ENCODE measurements around the gene DTX3L. TPM values are rescaled to one million over a fixed set of nuclear protein-coding genes. Genes with fewer than 3 reads are reported as not detected.

The DTX3L gene
- total RNA-seq (2022; extraction: Qiagen RNA extraction; ENCODE audit: low read depth): 6.9 to 9.0 TPM (median 8.3 TPM) in 5 replicates

DNA sequence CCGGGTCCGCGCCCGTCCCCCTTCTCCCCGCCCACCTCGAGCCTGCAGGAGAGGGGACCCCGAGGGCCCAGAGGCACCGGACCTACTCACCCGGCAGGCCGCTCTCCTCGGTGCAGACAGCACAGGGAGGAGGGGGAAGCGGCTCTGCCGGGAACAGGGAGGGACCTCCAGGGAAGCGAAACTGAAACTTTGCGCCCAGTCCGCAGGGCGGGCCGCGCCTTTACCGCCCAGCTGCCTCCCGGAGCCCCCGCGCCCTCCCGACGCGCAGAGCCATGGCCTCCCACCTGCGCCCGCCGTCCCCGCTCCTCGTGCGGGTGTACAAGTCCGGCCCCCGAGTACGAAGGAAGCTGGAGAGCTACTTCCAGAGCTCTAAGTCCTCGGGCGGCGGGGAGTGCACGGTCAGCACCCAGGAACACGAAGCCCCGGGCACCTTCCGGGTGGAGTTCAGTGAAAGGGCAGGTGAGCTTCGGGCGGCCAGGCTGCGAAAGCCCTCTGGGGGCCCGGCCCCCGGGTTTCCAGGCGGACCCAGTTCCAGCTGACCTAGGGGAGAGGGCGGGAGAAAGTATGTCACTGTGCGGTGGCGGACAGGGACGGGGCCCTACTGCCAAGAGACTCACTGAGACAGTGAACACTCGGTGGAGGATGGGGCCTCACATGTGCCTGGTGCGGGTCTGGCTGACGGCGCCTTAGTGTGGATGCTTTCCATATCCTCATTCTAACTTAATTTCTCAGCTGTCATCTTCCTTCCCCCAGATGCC, at the start of gene DTX3L, which contains the start of gene PARP9:
DTX3L (plus strand) TSS at position 184 of the 758 bp plus-strand sequence; CDS start at position 273, 89 bp downstream.
PARP9 (minus strand) TSS at position 146 of the 758 bp plus-strand sequence. CDS start 4,680 bp downstream, outside the sequence.

DNA sequence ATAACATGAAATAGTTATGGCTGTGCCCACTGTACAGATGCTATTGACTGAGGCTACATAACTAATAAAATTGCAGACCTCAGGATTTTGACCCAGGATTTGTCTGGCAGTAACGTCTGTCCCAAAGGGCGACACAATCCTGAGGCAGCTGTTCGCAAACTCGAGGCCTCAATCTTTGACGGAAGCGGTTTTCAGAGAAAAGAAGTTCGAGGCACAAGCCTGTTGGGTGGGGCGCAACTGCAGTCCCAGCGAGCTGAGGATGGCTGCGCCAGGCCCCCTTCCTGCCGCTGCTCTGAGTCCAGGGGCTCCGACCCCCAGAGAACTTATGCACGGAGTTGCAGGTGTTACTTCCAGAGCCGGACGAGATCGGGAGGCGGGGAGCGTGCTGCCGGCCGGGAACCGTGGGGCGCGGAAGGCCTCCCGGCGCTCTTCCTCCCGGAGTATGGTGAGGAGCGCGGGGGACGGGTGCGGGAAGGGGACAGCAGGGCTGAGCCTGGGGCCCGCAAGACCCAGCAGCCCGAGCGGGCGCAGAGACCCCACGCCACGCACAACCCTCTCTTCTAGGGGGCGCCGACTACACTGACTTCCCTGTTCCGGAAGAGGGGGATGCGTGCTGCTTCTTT, 13.4 kb downstream of the DTX3L start, which contains the start of gene PARP15:
PARP15 (plus strand) TSS at position 242 of the 623 bp plus-strand sequence; CDS start at position 260, 18 bp downstream.

Other genes starting within 250 kb of the DTX3L start
- gene CSTA, start 239.1 kb upstream of the DTX3L start, total RNA-seq (2022; extraction: Qiagen RNA extraction; ENCODE audit: low read depth): 0.43 to 2.0 TPM (median 0.81 TPM) in 5 replicates
- gene MIX23, start 181.1 kb upstream of the DTX3L start, total RNA-seq (2022; extraction: Qiagen RNA extraction; ENCODE audit: low read depth): 47.6 to 72.0 TPM (median 53.9 TPM) in 5 replicates
- 32.9 to 34.8 TPM (median 33.6 TPM) in 5 replicates for gene FAM162A, start 180.2 kb upstream of the DTX3L start, total RNA-seq (2022; extraction: Qiagen RNA extraction; ENCODE audit: low read depth)
- 2.9 to 3.9 TPM (median 3.5 TPM) in 5 replicates for gene WDR5B, start 148.3 kb upstream of the DTX3L start, total RNA-seq (2022; extraction: Qiagen RNA extraction; ENCODE audit: low read depth)
- 51.9 to 72.9 TPM (median 66.4 TPM) in 5 replicates for gene KPNA1, start 49.4 kb upstream of the DTX3L start, total RNA-seq (2022; extraction: Qiagen RNA extraction; ENCODE audit: low read depth)
- gene PARP9, start within 50 bp of the DTX3L start, total RNA-seq (2022; extraction: Qiagen RNA extraction; ENCODE audit: low read depth): 5.2 to 7.0 TPM (median 6.2 TPM) in 5 replicates
- not detected in 5 replicates for gene PARP15, start 13.3 kb downstream of the DTX3L start, total RNA-seq (2022; extraction: Qiagen RNA extraction; ENCODE audit: low read depth)
- 8.3 to 9.4 TPM (median 8.8 TPM) in 5 replicates for gene PARP14, start 116.5 kb downstream of the DTX3L start, total RNA-seq (2022; extraction: Qiagen RNA extraction; ENCODE audit: low read depth)
- 4.7 to 6.4 TPM (median 5.2 TPM) in 5 replicates for gene HSPBAP1, start 229.5 kb downstream of the DTX3L start, total RNA-seq (2022; extraction: Qiagen RNA extraction; ENCODE audit: low read depth)
- gene SLC49A4, start 230.7 kb downstream of the DTX3L start, total RNA-seq (2022; extraction: Qiagen RNA extraction; ENCODE audit: low read depth): 11.7 to 16.0 TPM (median 14.9 TPM) in 5 replicates